SK-N-SH treated with all-trans-retinoic acid at 6 μM for 48 hours (cell line): ENCODE measurements around the gene CASS4.

Source experiments
- ATAC-seq: fragments of 200-7000 bp; cut with Tn5 transposase; 3 replicates; pipeline ENCODE4 v1.9.1; 2020; ENCODE audit warnings: mild to moderate bottlenecking, moderate library complexity
- CREB5 ChIP-seq: fragments of 250-450 bp; sonication (Bioruptor Pico); IDR thresholded peaks from 2 replicates; pipeline ENCODE4 v1.5.1; 2020; ENCODE audit warnings: low read depth, mild to moderate bottlenecking, moderate library complexity
- CSDC2 ChIP-seq: fragments of 250-450 bp; sonication (Bioruptor Pico); IDR thresholded peaks from 2 replicates; pipeline ENCODE4 v1.5.0; 2020; ENCODE audit warnings: mild to moderate bottlenecking, moderate library complexity
- CSRNP3 ChIP-seq: fragments of 250-450 bp; sonication (Bioruptor Pico); IDR thresholded peaks from 2 replicates; pipeline ENCODE4 v1.5.1; 2021; ENCODE audit warnings: mild to moderate bottlenecking, moderate library complexity
- ESRRG ChIP-seq: fragments of 250-450 bp; sonication (Bioruptor Pico); IDR thresholded peaks from 2 replicates; pipeline ENCODE4 v1.6.1; 2021; ENCODE audit warnings: mild to moderate bottlenecking
- GLIS3 ChIP-seq: fragments of 250-450 bp; sonication (Bioruptor Pico); IDR thresholded peaks from 2 replicates; pipeline ENCODE4 v1.5.0; 2020; ENCODE audit warnings: mild to moderate bottlenecking, moderate library complexity
- PATZ1 ChIP-seq: fragments of 250-450 bp; sonication (Bioruptor Pico); IDR thresholded peaks from 2 replicates; pipeline ENCODE4 v1.8.0; 2020; ENCODE audit warnings: mild to moderate bottlenecking, moderate library complexity, borderline replicate concordance
- POU6F1 ChIP-seq: fragments of 250-450 bp; sonication (Bioruptor Pico); IDR thresholded peaks from 2 replicates; pipeline ENCODE4 v1.8.0; 2021; ENCODE audit warnings: low read depth, mild to moderate bottlenecking, moderate library complexity, borderline replicate concordance
- PPARA ChIP-seq: fragments of 250-450 bp; sonication (Bioruptor Pico); IDR thresholded peaks from 2 replicates; pipeline ENCODE4 v1.5.0; 2020; ENCODE audit warnings: mild to moderate bottlenecking, borderline replicate concordance
- RARB ChIP-seq: fragments of 250-450 bp; sonication (Bioruptor Pico); IDR thresholded peaks from 2 replicates; pipeline ENCODE4 v1.8.0; 2021; ENCODE audit warnings: mild to moderate bottlenecking, moderate library complexity
- TCF4 ChIP-seq: fragments of 250-450 bp; sonication (Bioruptor Pico); IDR thresholded peaks from 2 replicates; pipeline ENCODE4 v1.8.0; 2021; ENCODE audit warnings: mild to moderate bottlenecking, moderate library complexity, borderline replicate concordance
- TOX ChIP-seq: fragments of 250-450 bp; sonication (Bioruptor Pico); IDR thresholded peaks from 2 replicates; pipeline ENCODE4 v1.8.0; 2021; ENCODE audit warnings: mild to moderate bottlenecking, moderate library complexity, borderline replicate concordance
- TSHZ2 ChIP-seq: fragments of 250-450 bp; sonication (Bioruptor Pico); IDR thresholded peaks from 2 replicates; pipeline ENCODE4 v1.5.0; 2020; ENCODE audit warnings: mild to moderate bottlenecking, moderate library complexity
- ZC3H10 ChIP-seq: fragments of 250-450 bp; sonication (Bioruptor Pico); IDR thresholded peaks from 2 replicates; pipeline ENCODE4 v1.5.1; 2021; ENCODE audit warnings: mild to moderate bottlenecking, moderate library complexity
- ZFP3 ChIP-seq: fragments of 250-450 bp; sonication (Bioruptor Pico); IDR thresholded peaks from 2 replicates; pipeline ENCODE4 v1.5.0; 2020; ENCODE audit warnings: mild to moderate bottlenecking, moderate library complexity
- ZFP30 ChIP-seq: fragments of 450-650 bp; formaldehyde crosslinking; IDR thresholded peaks from 2 replicates; pipeline ENCODE4 v1.5.0; 2022; ENCODE audit warnings: mild to moderate bottlenecking, moderate library complexity
- ZNF70 ChIP-seq: fragments of 450-650 bp; formaldehyde crosslinking; IDR thresholded peaks from 2 replicates; pipeline ENCODE4 v1.5.0; 2020; ENCODE audit warnings: mild to moderate bottlenecking, moderate library complexity
- ZNF8 ChIP-seq: fragments of 450-650 bp; formaldehyde crosslinking; IDR thresholded peaks from 2 replicates; pipeline ENCODE4 v1.5.0; 2020; ENCODE audit warnings: mild to moderate bottlenecking, moderate library complexity

The CASS4 gene

GRCh38 chr20:56445130-56445529 is 33.1 kb downstream of the CASS4 start:
- ATAC-seq = no peak
- no peak for TF ChIP-seq PPARA (CRISPR knock-in tag)

GRCh38 chr20:56445540-56445939 is 33.5 kb downstream of the CASS4 start:
- TF ChIP-seq GLIS3 (no peak), CSRNP3 (CRISPR knock-in tag) (no peak), PPARA (CRISPR knock-in tag) (no peak), RARB (CRISPR knock-in tag) (no peak), ZNF70 (CRISPR knock-in tag) (no peak), CSDC2 (no peak), CREB5 (CRISPR knock-in tag) (no peak), ESRRG (no peak), ZNF8 (no peak), ZFP30 (CRISPR knock-in tag) (no peak), ZC3H10 (CRISPR knock-in tag) (no peak), TCF4 (CRISPR knock-in tag) (no peak), PATZ1 (CRISPR knock-in tag) (no peak), ZFP3 (CRISPR knock-in tag) (no peak), TSHZ2 (no peak), POU6F1 (CRISPR knock-in tag) (no peak)
- TF ChIP-seq, all 23 proteins: peak for 0
- no peak for ATAC-seq

GRCh38 chr20:56447227-56447626 is 35.2 kb downstream of the CASS4 start:
- no peak for ATAC-seq
- TF ChIP-seq TOX (no peak), ZFP3 (CRISPR knock-in tag) (no peak), CSRNP3 (CRISPR knock-in tag) (no peak), CREB5 (CRISPR knock-in tag) (no peak)
